Trophoblast cell (in vitro differentiated cells and primary cell): ENCODE results near the gene VIT.

ENCODE experiments used
- DNase-seq, 2 donors: peaks; one replicate each; pipeline ENCODE4 v3.0.0-alpha.2; 2016
- H2AFZ ChIP-seq: 2 replicates; pipeline ENCODE4 v1.6.1; 2013; ENCODE audit warnings: low read length, moderate library complexity, mild to moderate bottlenecking; ENCODE audit not compliant: insufficient read depth, poor library complexity
- H2AK5ac ChIP-seq: 2 replicates; pipeline ENCODE4 v1.6.1; 2013; ENCODE audit warnings: mild to moderate bottlenecking, low read length
- H2BK120ac ChIP-seq: 2 replicates; pipeline ENCODE4 v1.6.1; 2013; ENCODE audit warnings: low read length, mild to moderate bottlenecking, moderate library complexity; ENCODE audit not compliant: insufficient read depth, poor library complexity
- H2BK12ac ChIP-seq: 2 replicates; pipeline ENCODE4 v1.6.1; 2013; ENCODE audit warnings: mild to moderate bottlenecking, low read length, moderate library complexity
- H2BK5ac ChIP-seq: 2 replicates; pipeline ENCODE4 v1.6.1; 2013; ENCODE audit warnings: low read length, low read depth, moderate library complexity, mild to moderate bottlenecking; ENCODE audit not compliant: poor library complexity
- H3K14ac ChIP-seq: 2 replicates; pipeline ENCODE4 v1.6.1; 2013; ENCODE audit warnings: mild to moderate bottlenecking, low read length
- H3K18ac ChIP-seq: 2 replicates; pipeline ENCODE4 v1.6.1; 2013; ENCODE audit warnings: mild to moderate bottlenecking, low read length
- H3K23ac ChIP-seq: 2 replicates; pipeline ENCODE4 v1.6.1; 2013; ENCODE audit warnings: low read length
- H3K27ac ChIP-seq: 2 replicates; pipeline ENCODE4 v1.5.1; 2013; ENCODE audit warnings: low read depth, mild to moderate bottlenecking, inconsistent platforms, low read length, moderate library complexity
- H3K27me3 ChIP-seq: 2 replicates; pipeline ENCODE4 v1.6.1; 2013; ENCODE audit warnings: inconsistent platforms, mild to moderate bottlenecking, low read length, moderate library complexity; ENCODE audit not compliant: insufficient read depth
- H3K36me3 ChIP-seq, 2 experiments: 1 replicate in 1 of 2; 2 replicates in 1 of 2; pipeline ENCODE4 v1.6.1; 2013; ENCODE audit warnings: low read length in 2 of 2, mild to moderate bottlenecking in 2 of 2, moderate library complexity in 1 of 2; ENCODE audit not compliant: insufficient read depth in 2 of 2, control insufficient read depth in 1 of 2
- H3K4ac ChIP-seq: 2 replicates; pipeline ENCODE4 v1.6.1; 2013; ENCODE audit warnings: low read depth, mild to moderate bottlenecking, low read length, moderate library complexity
- H3K4me1 ChIP-seq, 2 experiments: 1 replicate in 1 of 2; 2 replicates in 1 of 2; pipeline ENCODE4 v1.6.1; 2013; ENCODE audit warnings: low read length in 2 of 2, mild to moderate bottlenecking in 2 of 2, moderate library complexity in 1 of 2; ENCODE audit not compliant: insufficient read depth in 2 of 2, control insufficient read depth in 1 of 2
- H3K4me2 ChIP-seq: 2 replicates; pipeline ENCODE4 v1.6.1; 2013; ENCODE audit warnings: inconsistent platforms, mild to moderate bottlenecking, low read length, moderate library complexity
- H3K4me3 ChIP-seq: 2 replicates; pipeline ENCODE4 v1.5.1; 2013; ENCODE audit warnings: mild to moderate bottlenecking, low read depth, low read length, inconsistent platforms
- H3K79me1 ChIP-seq: one replicate; pipeline ENCODE4 v1.6.1; 2013; ENCODE audit warnings: low read length
- H3K79me2 ChIP-seq: 2 replicates; pipeline ENCODE4 v1.6.1; 2013; ENCODE audit warnings: low read length, mild to moderate bottlenecking; ENCODE audit not compliant: control insufficient read depth, insufficient read depth, poor library complexity
- H3K9ac ChIP-seq: 2 replicates; pipeline ENCODE4 v1.6.1; 2013; ENCODE audit warnings: mild to moderate bottlenecking, low read length
- H3K9me3 ChIP-seq: 2 replicates; pipeline ENCODE4 v1.6.1; 2013; ENCODE audit warnings: low read depth, mild to moderate bottlenecking, control low read depth, inconsistent platforms, low read length; ENCODE audit not compliant: insufficient read depth
- H4K12ac ChIP-seq: 2 replicates; pipeline ENCODE4 v1.6.1; 2013; ENCODE audit warnings: low read depth, mild to moderate bottlenecking, low read length, moderate library complexity
- H4K8ac ChIP-seq: 2 replicates; pipeline ENCODE4 v1.6.1; 2013; ENCODE audit warnings: low read depth, mild to moderate bottlenecking, low read length, moderate library complexity
- H4K91ac ChIP-seq: one replicate; pipeline ENCODE4 v1.6.1; 2013; ENCODE audit warnings: low read depth, mild to moderate bottlenecking, low read length, moderate library complexity
- WGBS: extraction: QIAGEN DNeasy Blood & Tissue Kit; methylation state at CpG from one replicate; pipeline ENCODE4 v1.1.7; 2013; ENCODE audit warnings: missing lambda C conversion rate; ENCODE audit not compliant: insufficient read length, insufficient coverage; ENCODE audit errors: extremely low coverage; 5-methylcytosine and 5-hydroxymethylcytosine counted together

Gene VIT

GRCh38 chr2:36854241-36854640, 157.7 kb downstream of the VIT start:
- no peak overlapping the region for H2AK5ac ChIP-seq
- H4K8ac ChIP-seq: no peak overlapping the region
- no peak for DNase-seq
- H3K4ac ChIP-seq: no peak overlapping the region
- no peak overlapping the region for H3K4me3 ChIP-seq
- H3K4me1 ChIP-seq: no peaks in the 10 kb centered on the region
- no peak overlapping the region for H3K4me2 ChIP-seq
- WGBS: no CpG with 5 or more reads among the region's 2 CpGs
- H2AFZ ChIP-seq: no peak overlapping the region
- H3K27ac ChIP-seq: no peak overlapping the region
- H2BK120ac ChIP-seq: no peak overlapping the region
- no peak overlapping the region for H2BK12ac ChIP-seq
- no peaks in the 10 kb centered on the region for H3K9me3 ChIP-seq
- H3K27me3 ChIP-seq: no peaks in the 10 kb centered on the region
- H2BK5ac ChIP-seq: no peak overlapping the region
- H3K23ac ChIP-seq: no peak overlapping the region
- H4K12ac ChIP-seq: no peak overlapping the region
- no peaks in the 10 kb centered on the region for H3K79me2 ChIP-seq
- no peak overlapping the region for H4K91ac ChIP-seq
- no peaks in the 10 kb centered on the region for H3K79me1 ChIP-seq
- H3K9ac ChIP-seq: no peak overlapping the region
- no peak overlapping the region for H3K14ac ChIP-seq
- peaks cover 5 to 8% of the 10 kb centered on the region in 2 experiments for H3K36me3 ChIP-seq
- no peak overlapping the region for H3K18ac ChIP-seq

- Histone ChIP-seq H2BK120ac (no peak overlapping the region), H4K8ac (no peak overlapping the region), H3K14ac (no peak overlapping the region), H3K4me1 (no peaks in the 10 kb centered on the region), H3K79me2 (no peaks in the 10 kb centered on the region), H3K9ac (no peak overlapping the region), H3K23ac (no peak overlapping the region), H3K4ac (no peak overlapping the region), H3K79me1 (no peaks in the 10 kb centered on the region), H2BK5ac (no peak overlapping the region), H3K18ac (no peak overlapping the region), H3K36me3 (peaks cover 4 to 8% of the 10 kb centered on the region in 2 experiments), H3K4me2 (no peak overlapping the region), H2BK12ac (no peak overlapping the region), H4K91ac (no peak overlapping the region), H3K27me3 (no peaks in the 10 kb centered on the region), H3K27ac (no peak overlapping the region), H3K9me3 (no peaks in the 10 kb centered on the region), H2AK5ac (no peak overlapping the region), H4K12ac (no peak overlapping the region), H2AFZ (no peak overlapping the region), H3K4me3 (no peak overlapping the region)
- no CpG with 5 or more reads among the region's 2 CpGs for WGBS
- no peak for DNase-seq
Measured at GRCh38 chr2:36855429-36855828, 158.9 kb downstream of the VIT start.

GRCh38 chr2:36857713-36858112, 161.2 kb downstream of the VIT start:
- Histone ChIP-seq H2BK120ac (no peak overlapping the region), H4K91ac (no peak overlapping the region), H3K4me1 (no peaks in the 10 kb centered on the region), H3K9ac (no peak overlapping the region), H3K9me3 (no peaks in the 10 kb centered on the region), H2AK5ac (no peak overlapping the region), H3K79me1 (no peaks in the 10 kb centered on the region), H4K12ac (no peak overlapping the region), H3K36me3 (peaks cover 4 to 7% of the 10 kb centered on the region in 2 experiments), H2BK12ac (no peak overlapping the region), H2BK5ac (no peak overlapping the region), H4K8ac (no peak overlapping the region), H3K14ac (no peak overlapping the region), H3K4ac (no peak overlapping the region), H2AFZ (no peak overlapping the region), H3K79me2 (no peaks in the 10 kb centered on the region), H3K18ac (no peak overlapping the region), H3K27me3 (no peaks in the 10 kb centered on the region), H3K27ac (no peak overlapping the region), H3K23ac (no peak overlapping the region), H3K4me2 (no peak overlapping the region), H3K4me3 (no peak overlapping the region)
- no CpG with 5 or more reads among the region's 5 CpGs for WGBS
- DNase-seq: no peak

- H3K27me3 ChIP-seq: no peaks in the 10 kb centered on the region
- H3K79me2 ChIP-seq: no peaks in the 10 kb centered on the region
- no peak overlapping the region for H3K4me2 ChIP-seq
- no peak overlapping the region for H3K4me3 ChIP-seq
- no peak overlapping the region for H4K91ac ChIP-seq
- no peak overlapping the region for H3K14ac ChIP-seq
- no peak for DNase-seq
- H4K8ac ChIP-seq: no peak overlapping the region
- no peak overlapping the region for H2AK5ac ChIP-seq
- H4K12ac ChIP-seq: no peak overlapping the region
- H3K36me3 ChIP-seq: peaks cover 4 to 5% of the 10 kb centered on the region in 2 experiments
- H2BK5ac ChIP-seq: no peak overlapping the region
- H3K4me1 ChIP-seq: no peaks in the 10 kb centered on the region
- H3K9ac ChIP-seq: no peak overlapping the region
- H3K27ac ChIP-seq: no peak overlapping the region
- no peak overlapping the region for H2BK12ac ChIP-seq
- H3K23ac ChIP-seq: no peak overlapping the region
- no peak overlapping the region for H3K4ac ChIP-seq
- no peaks in the 10 kb centered on the region for H3K9me3 ChIP-seq
- H3K18ac ChIP-seq: no peak overlapping the region
- no peak overlapping the region for H2AFZ ChIP-seq
- no peak overlapping the region for H2BK120ac ChIP-seq
- H3K79me1 ChIP-seq: no peaks in the 10 kb centered on the region
Measured at GRCh38 chr2:36858551-36859365, 162.3 kb downstream of the VIT start.
